Activated naive CD4-positive, alpha-beta T cell (primary cell): Measurements from ENCODE around the gene BAK1.
A peak's percentile ranks its signal among the peaks of the same experiment; 100 is the strongest.
"Not testable (repeated sequence)": the region's sequence is repeated elsewhere in the genome, so short reads cannot be mapped to it uniquely, and the experiment has no call there.

Source experiments
- DNase-seq, 4 experiments: peaks; one replicate each; lab custom pipeline; 2025; lab: John Stamatoyannopoulos, UW

BAK1 gene

DNA sequence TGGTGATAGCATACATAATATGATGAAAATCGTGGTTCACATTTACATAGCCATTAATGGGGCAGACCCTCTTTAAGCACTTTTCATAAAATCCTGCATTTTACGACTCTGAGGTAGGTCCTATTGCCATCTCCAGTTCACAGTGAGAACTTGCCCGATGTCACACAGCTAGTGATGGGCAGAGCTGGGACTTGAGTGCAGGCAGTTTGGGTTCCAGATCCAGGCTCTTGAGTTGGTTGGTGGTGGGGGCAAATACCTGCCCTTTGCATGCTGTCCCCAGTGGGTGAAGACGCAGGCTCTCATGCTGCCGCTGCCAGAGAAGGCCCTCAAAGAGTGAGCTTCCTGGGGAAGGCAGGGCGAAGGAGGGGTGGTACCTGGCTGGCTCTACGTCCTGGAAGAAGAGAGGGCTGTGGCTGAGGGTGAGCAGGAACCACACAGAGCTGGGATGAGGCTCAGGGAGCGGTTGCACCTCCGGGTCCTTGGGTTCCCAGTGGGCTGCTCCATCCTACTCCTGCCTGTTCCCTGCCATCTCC is 6.1 kb upstream of the BAK1 start:
- no peak for DNase-seq

DNA sequence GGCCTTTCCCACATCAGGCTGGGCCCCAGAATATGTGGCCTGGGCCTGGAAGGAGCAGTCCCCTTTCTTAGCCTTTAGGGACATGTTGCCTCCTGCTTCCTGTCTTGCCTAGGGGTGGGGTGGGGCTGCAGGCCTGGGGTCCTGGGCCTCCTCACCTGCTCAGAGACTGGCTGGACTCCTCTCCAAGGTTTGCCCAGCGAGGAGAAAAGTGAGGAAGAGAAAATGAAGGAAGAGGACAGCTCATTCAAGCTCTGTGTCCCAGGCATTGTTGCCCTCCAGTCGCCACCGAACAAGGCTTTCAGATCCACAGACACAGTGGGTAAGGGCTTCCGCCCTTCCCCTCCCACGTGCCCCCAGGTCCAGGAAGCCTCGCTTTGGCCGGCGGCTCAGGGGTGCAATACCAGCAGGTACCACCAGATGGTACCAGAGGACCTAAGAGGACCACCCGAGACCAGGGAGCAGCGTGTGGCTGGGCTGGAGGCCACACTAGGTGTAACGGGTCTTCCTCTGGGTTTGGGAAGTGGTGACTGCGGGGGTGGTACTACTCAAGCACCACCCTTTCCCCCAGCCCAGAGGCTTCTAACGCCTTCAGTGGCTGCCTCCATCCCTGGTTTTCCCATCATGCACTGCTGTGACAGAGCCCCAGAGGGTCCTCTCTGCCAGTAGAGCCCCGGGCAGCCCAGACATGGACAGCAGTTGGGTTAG is 5.5 kb upstream of the BAK1 start:
- peak; percentile 45 to 88 (median 79) for DNase-seq

- no peak for DNase-seq
Measured at GRCh38 chr6:33584700-33585402, 4.8 kb upstream of the BAK1 start.

DNA sequence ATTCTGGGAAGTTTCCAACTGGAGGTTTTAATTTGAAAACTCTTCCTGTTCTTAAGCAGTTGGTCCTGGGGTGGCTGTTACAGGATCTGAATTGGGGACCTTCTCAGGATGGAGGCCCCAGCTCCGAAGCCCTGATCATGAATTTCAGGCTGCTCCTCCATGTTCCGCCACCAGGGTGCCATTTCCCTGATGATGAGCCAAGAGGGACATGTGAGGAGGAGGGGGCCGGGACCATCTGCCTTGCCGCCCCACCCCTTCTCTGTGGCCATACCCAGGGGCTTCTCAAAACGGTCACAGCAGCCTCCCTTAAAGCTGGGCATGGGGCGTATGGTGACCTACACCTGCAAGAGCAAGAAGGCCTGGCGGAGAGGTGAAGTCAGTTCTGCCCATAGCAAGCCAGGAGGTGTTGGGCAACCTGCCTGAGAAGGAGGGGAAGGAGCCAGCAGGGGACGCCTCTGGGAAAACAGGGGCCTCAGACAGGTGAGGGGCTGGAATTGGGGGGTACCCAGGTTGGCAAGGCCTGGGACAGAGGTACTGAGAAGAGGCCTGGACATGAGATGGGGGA is 3.6 kb upstream of the BAK1 start:
- DNase-seq, result no peak

DNA sequence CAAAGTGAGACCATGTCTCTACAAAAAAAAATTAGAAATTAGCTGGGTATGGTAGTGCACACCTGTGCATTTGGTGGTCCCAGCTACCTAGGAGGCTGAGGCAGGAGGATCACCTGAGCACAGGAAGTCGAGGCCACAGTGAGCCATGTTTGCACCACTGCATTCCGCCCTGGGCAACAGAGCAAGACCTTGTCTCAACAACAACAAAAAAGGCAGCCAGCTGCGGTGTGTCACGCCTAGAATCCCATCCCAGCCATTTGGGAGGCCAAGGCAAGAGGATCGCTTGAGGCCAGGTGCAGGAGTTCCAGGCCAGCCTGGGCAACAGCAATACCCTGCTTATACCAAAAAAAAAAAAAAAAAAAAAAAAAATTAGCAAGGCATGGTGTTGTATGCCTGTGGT is 1.1 kb upstream of the BAK1 start:
- no peak for DNase-seq

- peak in 1 of 4 experiments; percentile 13 for DNase-seq
Measured at GRCh38 chr6:33578588-33579011, 1.5 kb downstream of the BAK1 start.

DNA sequence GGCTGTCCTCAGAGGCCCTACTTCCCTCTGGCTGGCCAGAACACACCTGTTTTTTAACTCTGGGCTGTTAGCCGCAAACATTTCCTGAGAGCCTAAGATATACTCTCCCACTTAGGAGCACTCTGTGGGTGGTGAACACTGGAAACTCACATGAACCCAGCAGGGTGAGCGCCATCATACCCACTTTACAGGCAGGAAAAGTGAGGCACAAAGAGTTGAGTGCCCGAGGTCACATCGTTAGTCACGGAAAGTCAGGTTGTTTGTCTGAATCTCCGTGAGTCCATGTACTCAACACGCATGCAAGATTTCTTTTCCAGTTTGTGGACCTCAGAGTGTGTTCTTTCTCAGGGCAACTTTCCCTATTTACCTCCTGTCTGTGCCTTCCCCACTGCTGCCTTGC is 1.9 kb downstream of the BAK1 start:
- no peak for DNase-seq

GRCh38 chr6:33577718-33578117 is 2.4 kb downstream of the BAK1 start:
- DNase-seq, result no peak

- DNase-seq, result no peak
Measured at GRCh38 chr6:33577106-33577535, 3.0 kb downstream of the BAK1 start.

GRCh38 chr6:33576668-33577067 is 3.4 kb downstream of the BAK1 start:
- no peak for DNase-seq

- no peak for DNase-seq
Measured at GRCh38 chr6:33575211-33575610, 4.9 kb downstream of the BAK1 start.

- DNase-seq, result no peak
Measured at GRCh38 chr6:33571637-33572316, 8.3 kb downstream of the BAK1 start.

DNA sequence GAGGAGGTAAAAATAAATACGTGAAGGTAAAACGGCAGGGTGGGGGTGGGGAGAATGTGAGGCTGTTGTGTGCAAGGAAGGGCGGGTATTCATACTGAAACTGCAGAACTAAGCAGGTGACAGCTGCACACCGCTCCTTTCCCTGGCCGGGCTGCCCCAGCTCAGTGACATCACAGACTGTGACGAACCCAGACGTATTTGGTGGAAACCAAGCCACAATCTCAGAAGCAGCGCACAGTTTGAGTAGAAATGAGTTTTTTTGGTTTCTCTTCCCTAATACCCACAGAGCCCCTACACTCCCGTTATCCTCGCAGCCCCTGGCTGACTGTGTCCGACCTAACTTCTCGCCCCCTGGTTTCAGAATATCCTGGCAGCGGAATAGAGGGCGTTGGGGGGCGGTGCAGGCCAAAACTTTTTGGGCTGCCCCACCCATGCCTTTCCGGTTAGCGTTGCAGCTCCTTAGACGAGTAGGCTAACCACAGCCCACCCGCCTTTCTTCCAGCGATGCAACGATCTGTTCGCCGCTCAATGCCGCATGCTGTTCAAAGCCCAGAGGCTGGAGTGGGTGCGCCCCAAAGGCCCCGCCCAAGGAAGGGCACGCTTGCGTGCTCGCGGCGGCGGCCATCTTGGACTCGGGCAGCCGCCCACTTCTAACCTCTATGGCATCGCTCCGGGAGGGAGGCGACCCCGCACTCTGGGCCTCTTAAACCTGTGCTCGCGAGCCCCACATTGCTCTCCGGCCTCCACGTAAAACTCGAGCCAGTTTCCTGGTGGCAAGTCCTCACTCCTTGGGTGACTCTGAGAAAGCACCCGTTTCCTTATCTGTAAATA is 9.1 kb downstream of the BAK1 start:
- DNase-seq, result peak; percentile 57 to 86 (median 74)

DNA sequence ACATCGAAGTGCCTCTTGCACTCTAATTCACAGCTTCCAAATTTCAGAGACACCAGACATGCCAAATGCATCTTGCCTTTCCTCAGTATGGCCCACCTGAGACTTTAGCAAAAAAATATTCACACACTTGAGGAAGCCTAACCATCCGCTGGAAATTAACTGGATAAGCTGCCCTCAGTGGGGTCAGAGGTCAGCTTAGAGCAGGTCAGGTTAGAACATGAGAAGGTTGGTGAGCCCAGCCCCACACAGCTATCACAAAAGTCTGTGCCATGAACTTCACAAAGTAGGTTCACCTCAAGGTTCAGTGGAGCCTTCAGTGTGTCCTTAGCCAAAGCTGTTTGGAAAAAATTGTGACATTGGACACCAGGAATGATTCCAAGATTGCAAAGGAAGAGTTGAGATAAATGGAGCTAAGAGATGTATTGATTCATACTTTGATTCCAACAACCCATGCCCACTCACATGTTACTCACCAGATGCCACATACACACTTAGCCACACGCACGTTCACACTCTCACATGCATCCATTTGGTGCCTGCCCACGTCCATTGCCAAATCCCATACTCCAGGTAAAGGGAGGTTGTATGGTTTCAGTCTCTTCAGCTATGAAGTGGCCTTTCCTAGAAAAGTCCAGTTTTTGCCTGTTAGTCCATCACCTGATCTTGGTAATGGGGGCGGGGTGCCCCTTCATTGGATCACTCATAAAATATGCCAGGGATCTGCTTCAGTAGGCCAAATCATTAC is 11.1 kb downstream of the BAK1 start:
- no peak for DNase-seq

- no peak for DNase-seq
Measured at GRCh38 chr6:33567836-33568235, 12.2 kb downstream of the BAK1 start.

DNA sequence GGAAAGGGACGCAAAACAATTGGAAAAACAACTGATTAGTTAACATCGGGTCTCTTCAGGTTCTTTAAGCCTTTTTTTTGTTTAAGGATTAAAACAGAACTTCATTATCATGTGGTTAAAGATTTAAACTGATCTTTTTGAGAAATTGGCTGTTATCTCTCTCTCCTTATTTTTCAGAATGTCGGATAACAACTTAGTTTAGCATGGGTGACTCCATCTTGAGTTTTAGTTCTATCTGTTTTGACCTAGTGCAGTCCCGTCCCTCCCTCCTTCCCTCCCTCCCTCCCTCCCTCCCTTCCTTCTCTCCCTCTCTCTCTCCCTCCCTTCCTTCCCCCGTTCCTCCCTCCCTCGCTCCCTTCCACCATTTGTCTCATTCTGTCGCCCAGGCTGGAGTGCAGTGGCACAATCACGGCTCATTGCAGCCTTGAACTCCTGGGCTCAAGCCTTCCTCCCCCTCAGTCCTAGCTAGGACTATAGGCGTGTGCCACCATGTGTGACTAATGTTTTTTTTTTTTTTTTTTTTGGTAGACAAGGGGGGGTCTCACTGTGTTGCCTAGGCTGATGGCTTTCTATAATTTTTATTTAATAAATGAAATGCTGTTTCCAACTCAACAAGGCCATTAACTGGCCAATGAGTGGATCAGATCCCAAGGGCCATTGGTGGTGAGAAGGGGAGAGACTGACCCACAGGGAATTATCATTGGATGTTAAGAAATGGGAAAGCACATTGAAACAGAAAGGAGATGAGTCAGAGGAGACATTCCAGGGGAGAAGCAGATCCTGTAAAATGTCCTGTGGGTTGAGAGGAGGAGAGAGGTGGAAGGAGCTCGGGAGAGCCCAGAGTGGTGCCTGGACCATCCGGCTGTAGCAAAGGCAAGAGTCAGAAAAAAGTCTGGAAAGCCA is 13.6 kb downstream of the BAK1 start:
- no peak for DNase-seq

DNA sequence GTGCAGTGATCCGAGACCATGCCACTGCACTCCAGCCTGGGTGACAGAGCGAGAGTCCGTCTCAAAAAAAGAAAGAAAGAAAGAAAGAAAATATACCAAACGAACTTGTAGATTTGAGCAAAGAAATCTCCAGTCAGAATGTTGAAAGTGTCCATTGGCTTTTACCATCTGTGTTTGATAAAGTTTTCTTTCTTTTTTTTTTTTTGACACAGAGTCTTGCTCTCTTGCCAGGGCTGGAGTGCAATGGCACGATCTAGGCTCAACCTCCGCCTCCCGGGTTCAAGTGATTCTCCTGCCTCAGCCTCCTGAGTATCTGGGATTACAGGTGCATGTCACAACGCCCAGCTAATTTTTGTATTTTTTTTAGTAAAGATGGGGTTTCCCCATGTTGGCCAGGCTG is 21.3 kb downstream of the BAK1 start:
- DNase-seq, result no peak

DNA sequence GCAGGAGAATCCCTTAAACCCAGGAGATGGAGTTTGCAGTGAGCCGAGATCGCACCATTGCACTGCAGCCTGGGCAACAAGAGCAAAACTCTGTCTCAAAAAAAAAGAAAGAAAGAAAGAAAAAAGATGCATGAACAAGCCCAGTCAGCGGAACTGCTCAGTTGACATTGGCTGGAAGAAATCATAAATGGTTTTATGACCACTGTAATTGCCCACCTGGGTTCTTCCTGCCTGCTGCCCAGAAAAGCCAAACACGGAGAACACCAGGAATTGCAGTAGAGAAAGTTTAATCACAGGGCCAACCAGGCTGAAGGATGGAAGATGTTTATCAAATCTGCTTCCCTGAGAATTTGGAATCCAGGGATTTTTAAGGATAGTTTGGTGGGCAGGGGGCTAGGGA is 22.7 kb downstream of the BAK1 start:
- no peak for DNase-seq

DNA sequence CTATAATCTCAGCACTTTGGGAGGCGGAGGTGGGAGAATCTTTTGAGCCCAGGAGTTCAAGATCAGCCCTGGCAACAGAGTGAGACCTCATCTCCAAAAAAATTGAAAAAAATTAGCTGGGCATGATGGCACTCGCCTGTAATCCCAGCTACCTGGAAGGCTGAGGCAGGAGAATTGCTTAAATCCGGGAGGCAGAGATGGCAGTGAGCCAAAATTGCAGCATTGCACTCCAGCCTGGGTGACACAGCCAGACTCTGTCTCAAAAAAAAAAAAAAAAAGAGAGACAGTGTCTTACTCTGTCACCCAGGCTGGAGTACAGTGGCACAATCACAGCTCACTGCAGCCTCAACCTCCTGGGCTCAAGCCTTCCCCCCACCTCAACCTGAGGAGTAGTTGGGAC is 27.2 kb downstream of the BAK1 start:
- DNase-seq, result not testable (repeated sequence)

DNA sequence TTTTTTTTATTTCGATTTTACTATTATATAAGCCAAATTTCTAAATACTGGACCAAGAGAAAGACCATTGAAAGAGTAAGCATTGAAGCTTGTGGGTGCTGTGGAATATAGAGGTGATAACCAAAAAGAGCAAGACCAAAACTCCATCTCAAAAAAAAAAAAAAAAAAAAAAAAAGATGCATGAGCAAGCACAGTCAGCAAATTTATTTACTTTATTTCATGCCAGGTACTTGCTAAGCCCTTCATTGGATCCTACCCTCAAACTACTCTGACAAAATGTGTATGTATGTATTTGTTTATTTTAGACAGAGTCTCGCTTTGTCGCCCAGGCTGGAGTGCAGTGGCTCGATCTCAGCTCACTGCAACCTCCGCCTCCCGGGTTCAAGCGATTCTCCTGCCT is 27.8 kb downstream of the BAK1 start:
- DNase-seq, result no peak
